Mesenteric fat pad (tissue), 1 donor: ENCODE data around the gene MALAT1. TPM values are rescaled to one million over a fixed set of nuclear protein-coding genes. Genes with fewer than 3 reads are reported as not detected.

Source experiments
- DNase-seq: peaks from one replicate; pipeline ENCODE4 v3.0.0-alpha.2; 2020; ENCODE audit warnings: low spot score
- total RNA-seq: library from RNA; stranded (reverse); fragmentation: NEBNext Ultra II Directional; extraction: Animal tissue kit (Norgen Biotek cat#: 25700); gene quantifications from one replicate; pipeline ENCODE4 v1.2.1, GENCODE V29; 2021
- donor health status: DM: yes; HTN: yes; CAD: no.

The MALAT1 gene
- total RNA-seq, 1 donor from 2014 or later = 11,495 TPM

GRCh38 chr11:65554842-65555430 is 56.1 kb downstream of the MALAT1 start:
- DNase-seq = no peak

GRCh38 chr11:65555693-65556231 is 56.9 kb downstream of the MALAT1 start:
- no peak for DNase-seq

Other genes starting within 250 kb of the MALAT1 start
- 5.9 TPM for gene POLA2, start 237.1 kb upstream of the MALAT1 start, total RNA-seq
- 88.4 TPM for gene CDC42EP2, start 184.2 kb upstream of the MALAT1 start, total RNA-seq
- gene DPF2, start 165.2 kb upstream of the MALAT1 start, total RNA-seq = 34.1 TPM
- gene TIGD3, start 144.3 kb upstream of the MALAT1 start, total RNA-seq = not detected
- gene SLC25A45, start 116.4 kb upstream of the MALAT1 start, total RNA-seq = 8.7 TPM
- gene FRMD8, start 112.4 kb upstream of the MALAT1 start, total RNA-seq = 44.0 TPM
- 1,527 TPM for gene NEAT1, start 76.2 kb upstream of the MALAT1 start, total RNA-seq
- gene SCYL1, start 26.0 kb downstream of the MALAT1 start, total RNA-seq = 87.0 TPM
- 91.9 TPM for gene LTBP3, start 59.3 kb downstream of the MALAT1 start, total RNA-seq
- 34.9 TPM for gene ZNRD2, start 71.4 kb downstream of the MALAT1 start, total RNA-seq
- gene FAM89B, start 73.5 kb downstream of the MALAT1 start, total RNA-seq = 37.4 TPM
- gene EHBP1L1, start 77.0 kb downstream of the MALAT1 start, total RNA-seq = 78.6 TPM
- 1.5 TPM for gene KCNK7, start 96.8 kb downstream of the MALAT1 start, total RNA-seq
- gene MAP3K11, start 115.2 kb downstream of the MALAT1 start, total RNA-seq = 67.6 TPM
- 30.6 TPM for gene PCNX3, start 116.7 kb downstream of the MALAT1 start, total RNA-seq
- gene SIPA1, start 139.1 kb downstream of the MALAT1 start, total RNA-seq = 54.5 TPM
- gene RELA, start 163.9 kb downstream of the MALAT1 start, total RNA-seq = 80.0 TPM
- gene KAT5, start 213.2 kb downstream of the MALAT1 start, total RNA-seq = 49.9 TPM
- 71.8 TPM for gene RNASEH2C, start 221.8 kb downstream of the MALAT1 start, total RNA-seq